T-helper 1 cell treated with Interleukin-12 subunit alpha and Interleukin-12 subunit beta and Interleukin-4 antibody, amounts not matched to agents 30 ng/mL and 1 ng/mL, for 36 hours (primary cell): ENCODE results near the gene KCNH8. TPM values are rescaled to one million over a fixed set of nuclear protein-coding genes. Genes with fewer than 3 reads are reported as not detected.
"Not testable (repeated sequence)": the region's sequence is repeated elsewhere in the genome, so short reads cannot be mapped to it uniquely, and the experiment has no call there.

Experiments
- intact Hi-C: fragments of 100-400 bp; cut with micrococcal nuclease; formaldehyde crosslinking; loops from one replicate; pipeline ENCODE4 v1.15.1; 2024
- total RNA-seq: library from RNA; stranded (reverse); gene quantifications from 2 replicates; pipeline ENCODE4 v1.2.3, GENCODE V29; 2022

Gene KCNH8
- total RNA-seq, 1 donor from 2014 or later, result not detected

DNA sequence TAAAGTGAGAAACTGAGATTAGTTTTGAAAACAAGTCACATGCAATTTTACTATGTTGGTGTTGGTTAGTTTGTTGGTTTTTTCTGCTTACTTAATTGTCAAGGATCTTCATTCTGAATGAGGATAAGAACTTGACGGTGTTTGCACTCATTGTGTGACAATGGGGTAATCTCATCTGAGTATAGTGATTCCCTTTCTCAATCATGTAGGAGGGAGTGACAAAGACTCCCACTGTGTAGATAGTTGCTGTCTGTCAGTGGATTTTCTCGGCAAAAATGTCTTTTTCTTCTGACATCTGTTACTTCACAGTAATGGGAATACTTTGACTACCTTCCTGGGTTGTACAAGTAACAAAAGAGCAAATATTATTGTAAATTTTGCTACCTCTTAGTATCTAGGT is 23.5 kb downstream of the KCNH8 start:
- intact Hi-C loops, result no loop called here

GRCh38 chr3:19173945-19174344 is 25.6 kb downstream of the KCNH8 start:
- intact Hi-C loops, result no loop called here

DNA sequence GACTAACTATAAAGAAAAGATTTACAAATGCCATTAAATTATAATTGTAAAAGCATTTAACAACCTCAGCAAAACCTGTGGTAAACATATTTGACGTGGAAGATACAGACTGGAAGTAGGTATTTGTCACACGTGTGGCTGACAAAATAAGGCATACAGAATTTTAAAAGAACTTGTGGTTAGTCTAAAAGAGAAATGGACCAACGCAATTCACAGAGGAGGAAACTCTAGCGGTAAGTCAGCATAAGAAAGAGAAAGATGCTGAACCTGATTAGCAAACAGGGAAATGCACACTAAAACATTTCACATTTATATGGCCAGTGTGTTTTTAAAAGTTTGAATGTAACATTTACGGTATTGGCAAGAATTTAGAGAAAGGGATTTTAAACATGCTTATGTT is 35.3 kb downstream of the KCNH8 start:
- intact Hi-C loops, result no loop called here

- intact Hi-C loops, result no loop called here
Measured at GRCh38 chr3:19190126-19190525, 41.8 kb downstream of the KCNH8 start.

GRCh38 chr3:19190602-19191001 is 42.3 kb downstream of the KCNH8 start:
- intact Hi-C loops, result no loop called here

DNA sequence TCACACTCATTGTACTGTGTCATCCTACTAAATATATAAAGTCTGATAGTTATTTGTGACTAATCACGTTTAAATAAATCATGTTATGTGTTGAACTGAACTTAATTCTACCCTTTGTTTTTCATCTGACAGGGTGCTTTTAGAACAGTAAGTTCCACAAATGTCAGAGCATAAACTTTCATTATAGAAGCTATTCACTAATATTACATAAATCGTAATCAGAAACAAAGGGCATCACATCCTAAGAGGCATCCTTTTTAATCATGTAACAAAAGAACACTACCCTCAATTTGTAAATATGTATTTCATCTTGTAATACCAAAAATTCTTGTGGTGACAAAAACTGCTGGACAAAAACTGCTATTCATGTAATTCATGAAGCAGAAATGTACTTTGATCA is 50.8 kb downstream of the KCNH8 start:
- intact Hi-C loops, result no loop called here

DNA sequence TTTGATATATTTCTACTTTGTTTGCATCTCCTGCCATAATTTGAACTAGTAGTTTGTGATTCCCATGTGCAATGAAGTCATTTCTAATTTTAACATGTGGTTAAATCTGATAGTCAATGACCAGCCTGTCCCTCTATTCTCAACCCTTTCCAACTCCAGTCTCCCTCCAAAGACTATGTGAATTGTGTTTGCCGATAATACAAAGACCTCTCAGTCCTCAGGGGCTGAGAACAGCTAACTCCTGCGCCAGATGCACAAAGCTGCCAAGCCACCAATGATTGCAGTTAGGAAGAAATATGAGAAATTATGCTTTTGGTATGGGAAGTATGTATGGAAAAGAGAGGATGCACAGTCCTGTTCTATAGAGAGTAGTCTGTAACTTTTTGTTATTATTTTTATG is 54.0 kb downstream of the KCNH8 start:
- intact Hi-C loops, result no loop called here

DNA sequence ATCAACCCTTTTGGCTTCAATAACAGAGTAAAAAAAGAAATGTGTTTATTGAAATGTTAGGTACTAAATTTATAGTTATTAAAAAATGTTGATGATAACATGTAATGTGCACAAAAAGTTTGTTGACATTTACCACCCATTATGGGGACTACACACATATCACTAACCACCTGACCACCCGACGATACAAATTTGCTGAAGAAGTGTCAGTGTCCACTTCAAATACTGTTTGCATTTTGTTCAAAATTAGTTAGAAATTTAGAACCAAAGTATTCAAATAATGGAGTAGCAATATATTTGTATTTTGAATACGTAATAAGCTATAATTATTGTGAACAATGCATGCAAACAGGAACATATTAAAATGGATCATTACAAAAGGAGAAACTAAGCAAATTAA is 54.4 kb downstream of the KCNH8 start:
- intact Hi-C loops, result no loop called here

- intact Hi-C loops, result no loop called here
Measured at GRCh38 chr3:19206540-19206939, 58.2 kb downstream of the KCNH8 start.

DNA sequence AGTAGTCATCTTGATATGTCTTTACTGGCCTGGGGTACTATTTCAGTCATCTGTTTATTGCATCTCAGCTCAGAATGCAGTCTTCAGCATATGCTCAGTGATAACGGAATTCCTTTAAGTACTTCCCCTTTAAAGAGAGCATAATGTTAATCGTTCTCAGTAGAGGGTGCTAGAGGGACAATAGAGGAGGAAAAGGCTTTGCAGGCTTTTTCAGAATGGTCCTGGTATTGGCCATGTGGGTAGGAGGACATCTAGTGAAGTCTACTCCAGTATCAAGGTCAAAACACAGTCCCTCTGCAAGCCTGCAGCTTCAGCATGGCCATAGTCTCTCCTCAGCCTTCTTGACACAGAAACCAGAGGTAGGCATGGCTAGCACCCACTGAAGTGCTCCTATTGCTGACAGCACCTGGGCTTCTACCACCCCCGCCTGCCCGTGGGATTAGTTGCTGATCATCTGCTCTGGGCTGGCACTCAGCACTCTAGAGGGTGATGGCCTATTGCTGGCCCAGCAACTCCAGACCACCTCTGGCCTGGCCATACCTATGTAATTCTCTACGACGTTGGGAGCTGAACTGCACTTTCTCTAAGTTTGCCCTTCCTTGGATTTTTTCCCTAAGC is 65.4 kb downstream of the KCNH8 start:
- intact Hi-C loops, result no loop called here

GRCh38 chr3:19215427-19215826 is 67.1 kb downstream of the KCNH8 start:
- intact Hi-C loops, result no loop called here

GRCh38 chr3:19216669-19217337 is 68.5 kb downstream of the KCNH8 start:
- intact Hi-C loops, result no loop called here

DNA sequence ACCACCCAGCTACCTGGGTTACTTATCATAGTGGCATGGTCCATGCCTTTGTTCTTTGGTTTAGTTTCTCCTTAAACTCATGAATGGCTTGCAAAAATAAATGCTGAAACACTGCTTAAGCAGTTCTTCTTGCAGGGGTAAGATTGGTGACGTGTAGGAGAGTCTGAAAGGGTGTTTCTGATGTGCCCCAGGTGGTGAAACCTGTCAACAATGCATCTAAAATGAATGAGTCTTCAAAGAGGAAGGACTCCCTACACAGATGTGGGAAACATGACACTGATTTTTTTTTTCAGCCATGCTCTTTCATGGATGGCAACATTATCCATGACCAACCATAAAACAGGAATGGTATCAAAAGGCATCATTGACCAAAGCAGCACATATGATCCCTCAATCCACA is 72.0 kb downstream of the KCNH8 start:
- intact Hi-C loops, result no loop called here

GRCh38 chr3:19221081-19221480 is 72.8 kb downstream of the KCNH8 start:
- intact Hi-C loops, result no loop called here

DNA sequence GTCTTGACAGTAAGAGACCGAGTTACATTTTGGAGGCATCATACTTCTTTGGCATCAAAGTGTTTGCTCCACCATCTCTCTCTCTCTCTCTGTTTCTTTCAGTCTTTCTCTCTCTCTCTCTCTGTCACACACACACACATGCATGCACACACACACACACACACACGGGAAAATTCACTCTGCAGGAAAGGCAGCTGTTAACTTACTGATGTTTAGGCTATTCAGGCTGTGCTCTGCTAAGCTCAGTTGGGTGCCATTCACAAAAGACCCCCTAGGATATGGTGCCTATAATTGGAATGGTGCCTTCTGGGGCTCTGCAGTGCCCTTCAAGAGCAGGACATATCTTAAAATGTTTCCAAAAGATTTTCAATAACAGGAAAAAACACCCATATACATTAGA is 78.2 kb downstream of the KCNH8 start:
- intact Hi-C loops, result no loop called here

- intact Hi-C loops, result no loop called here
Measured at GRCh38 chr3:19228167-19228566, 79.9 kb downstream of the KCNH8 start.

DNA sequence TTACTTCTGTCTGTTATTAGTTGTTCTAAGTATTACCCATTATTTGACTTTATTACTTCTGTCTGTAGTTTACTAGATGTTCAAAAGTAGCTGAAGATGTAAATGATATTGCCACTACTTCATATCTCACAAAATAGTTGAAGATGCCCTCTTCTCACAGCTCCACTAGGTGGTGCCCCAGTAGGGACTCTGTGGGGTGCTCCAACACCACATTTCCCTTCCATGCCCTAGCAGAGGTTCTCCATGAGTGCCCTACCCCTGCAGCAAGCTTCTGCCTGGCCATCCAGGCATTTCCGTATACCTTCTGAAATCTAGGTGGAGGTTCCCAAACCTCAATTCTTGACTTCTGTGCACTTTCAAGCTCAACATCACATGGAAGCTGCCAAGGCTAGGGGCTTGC is 80.8 kb downstream of the KCNH8 start:
- intact Hi-C loops, result no loop called here

DNA sequence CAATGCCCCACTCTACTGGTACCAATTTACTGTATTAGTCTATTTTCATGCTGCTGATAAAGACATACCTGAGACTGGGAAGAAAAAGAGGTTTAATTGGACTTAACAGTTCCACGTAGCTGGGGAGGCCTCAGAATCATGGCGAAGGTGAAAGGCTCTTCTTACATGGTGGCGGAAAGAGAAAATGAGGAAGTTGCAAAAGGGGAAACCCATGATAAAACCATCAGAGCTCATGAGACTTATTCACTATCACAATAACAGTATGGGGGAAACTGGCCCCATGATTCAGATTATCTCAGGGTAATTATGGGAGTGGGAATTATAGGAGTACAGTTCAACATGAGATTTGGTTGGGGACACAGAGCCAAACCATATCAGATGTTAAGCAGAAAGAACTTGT is 81.6 kb downstream of the KCNH8 start:
- intact Hi-C loops, result not testable (repeated sequence)

- intact Hi-C loops, result no loop called here
Measured at GRCh38 chr3:19231792-19232461, 83.6 kb downstream of the KCNH8 start.

- intact Hi-C loops, result no loop called here
Measured at GRCh38 chr3:19232566-19232965, 84.3 kb downstream of the KCNH8 start.

- intact Hi-C loops, result not testable (repeated sequence)
Measured at GRCh38 chr3:19233882-19234784, 85.8 kb downstream of the KCNH8 start.

DNA sequence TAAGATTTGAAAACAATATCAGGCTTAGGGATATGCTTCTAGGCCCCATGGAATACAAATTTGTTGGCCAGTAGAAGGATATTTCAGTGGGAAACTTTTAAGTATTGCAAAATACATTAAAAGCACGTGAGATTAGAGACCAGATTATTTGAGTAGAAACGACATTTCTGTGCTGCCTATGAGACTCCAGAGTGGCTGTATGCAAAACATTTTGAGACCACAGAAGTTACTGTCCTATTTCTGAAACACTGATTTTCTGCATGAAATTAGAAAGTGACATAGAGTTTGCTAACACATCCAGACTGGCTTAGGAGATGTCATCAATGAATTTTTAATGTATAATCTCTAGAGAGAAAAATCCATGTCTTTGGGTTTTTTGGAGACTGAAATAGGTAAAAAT is 99.8 kb downstream of the KCNH8 start:
- intact Hi-C loops, result no loop called here
